GM21737 (cell line): Measurements from ENCODE around the gene KRTAP22-1.

Source experiments
- ATAC-seq: cut with Tn5 transposase; IDR thresholded peaks from one replicate; pipeline ENCODE4 v1.9.1; 2021; ENCODE audit warnings: mild to moderate bottlenecking, moderate library complexity; ENCODE audit not compliant: unreplicated experiment

Gene KRTAP22-1

DNA sequence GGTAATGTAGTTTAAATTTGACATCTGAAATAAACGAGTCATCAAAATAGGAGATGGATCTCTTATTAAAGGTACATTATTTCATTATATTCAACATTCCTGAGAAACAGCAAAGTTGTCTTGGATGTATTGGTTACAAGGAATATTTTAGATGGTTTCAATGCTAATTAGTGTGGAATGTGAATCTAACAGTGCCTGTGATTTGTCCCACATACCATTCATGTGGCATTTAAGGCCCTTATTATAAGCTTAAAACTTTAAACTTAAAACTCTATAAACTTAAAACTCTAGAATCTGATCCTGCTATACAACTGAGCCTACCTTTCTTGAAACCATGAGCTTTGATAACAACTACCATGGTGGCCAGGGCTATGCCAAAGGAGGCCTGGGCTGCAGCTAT lies at the start of gene KRTAP22-1:
Gene KRTAP22-1 (plus strand): TSS at position 301 of the 400 bp plus-strand sequence.
- ATAC-seq: no peak

DNA sequence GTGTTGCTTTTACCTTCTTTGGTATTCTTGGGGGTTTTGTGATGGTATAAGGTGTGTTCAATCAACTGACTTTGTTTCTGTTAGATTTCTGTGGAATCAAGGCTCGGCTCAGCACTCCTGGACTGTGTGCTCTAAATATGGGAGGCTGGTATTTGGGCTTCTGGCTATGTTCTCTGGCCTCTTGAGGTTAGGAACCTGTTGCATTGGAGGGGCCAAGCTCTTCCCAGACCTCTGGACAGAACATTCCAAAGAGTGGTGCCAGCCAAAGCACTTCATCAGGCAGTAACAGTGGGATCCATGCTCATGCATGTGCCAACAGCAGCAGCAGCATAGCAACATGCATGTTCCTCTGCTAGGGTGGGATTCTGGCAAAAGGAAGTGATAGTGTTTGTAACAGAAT lies 48.1 kb upstream of the KRTAP22-1 start:
- ATAC-seq: no peak

DNA sequence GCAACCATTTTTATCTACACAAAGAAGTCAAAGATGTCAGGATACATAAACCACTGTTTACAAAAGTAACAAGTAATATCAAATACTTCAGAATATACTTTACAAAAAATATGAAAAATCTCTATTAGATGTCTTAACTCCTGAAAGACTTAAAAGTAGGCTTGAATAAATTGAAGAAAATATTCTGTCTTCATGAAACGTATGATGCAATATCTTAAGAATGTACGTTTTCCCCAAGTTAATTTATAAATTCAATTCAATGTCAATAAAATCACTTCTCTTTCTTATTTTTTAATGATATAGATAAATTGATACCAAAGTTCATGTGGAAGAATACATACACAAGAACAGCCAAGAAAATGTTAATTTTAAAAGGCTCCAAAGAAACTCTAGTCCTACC lies 45.8 kb upstream of the KRTAP22-1 start:
- ATAC-seq: no peak

DNA sequence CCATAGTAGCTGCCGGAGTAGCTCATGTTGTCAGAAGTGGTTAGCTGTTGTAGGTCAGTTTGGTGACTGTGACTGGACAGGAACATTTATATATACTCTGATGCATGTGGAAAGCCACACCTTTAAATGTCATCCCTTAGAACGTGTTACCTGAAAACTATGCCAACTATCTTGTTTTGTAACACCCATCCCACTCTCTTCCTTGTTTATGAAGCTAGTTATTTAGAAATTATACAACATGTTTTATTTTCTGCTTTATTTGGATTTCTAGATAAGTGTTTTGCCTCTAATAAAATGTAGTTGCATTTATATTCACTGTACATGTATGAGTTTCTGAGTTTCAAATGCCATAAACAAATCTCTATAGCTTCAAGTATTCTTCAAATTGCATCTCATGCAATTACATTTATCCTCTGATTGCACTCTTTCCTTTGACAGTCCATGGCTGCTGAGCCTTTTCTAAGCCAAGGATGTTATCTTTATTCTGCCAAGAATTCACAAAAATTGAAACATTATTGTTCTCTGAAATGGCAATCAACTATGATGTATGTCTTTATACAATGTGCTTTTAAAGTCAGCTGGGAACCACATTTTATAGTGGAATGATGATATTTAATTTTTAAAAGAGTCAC lies 39.5 kb upstream of the KRTAP22-1 start, which contains the start of gene KRTAP19-7:
Gene KRTAP19-7 (minus strand): TSS at position 51 of the 632 bp plus-strand sequence. CDS start 25 bp downstream, at position 26.
- no peak for ATAC-seq

DNA sequence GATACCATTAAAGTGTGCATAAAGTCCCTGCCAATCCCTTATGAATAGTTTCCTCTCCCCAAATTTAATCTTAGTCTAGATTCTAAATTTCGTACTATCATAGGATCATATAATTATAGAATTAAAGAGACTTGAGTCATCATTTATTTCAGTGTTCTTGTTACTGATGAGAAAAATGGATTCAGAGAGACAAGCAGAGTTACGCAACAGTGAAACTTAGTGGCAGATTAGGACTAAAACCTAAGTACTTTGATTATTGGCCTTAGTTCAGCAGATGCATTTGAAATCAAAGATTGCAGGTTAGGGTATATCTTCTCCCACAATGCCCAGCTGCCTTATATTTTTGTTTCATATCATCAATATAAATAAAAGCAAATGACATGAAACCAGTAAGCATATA lies 38.9 kb upstream of the KRTAP22-1 start:
- no peak for ATAC-seq

DNA sequence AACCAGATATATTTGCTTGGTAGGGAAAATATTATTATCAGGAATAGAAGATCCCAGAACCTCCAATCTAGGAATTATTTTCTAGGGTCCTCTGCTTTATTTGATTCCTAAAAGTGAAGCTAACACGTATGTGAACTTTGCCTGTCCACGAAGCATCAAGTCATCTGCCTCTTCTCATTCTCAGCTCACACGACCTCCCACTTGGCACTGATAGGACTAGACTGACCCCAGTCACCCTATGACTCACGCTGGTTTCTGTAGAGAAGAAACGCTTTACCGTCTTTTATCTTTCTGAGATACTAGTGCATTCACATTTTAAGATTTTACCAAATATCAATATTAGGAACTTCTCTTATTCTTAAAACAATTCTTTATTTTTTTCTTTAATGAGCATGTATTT lies 37.8 kb upstream of the KRTAP22-1 start:
- ATAC-seq: no peak

DNA sequence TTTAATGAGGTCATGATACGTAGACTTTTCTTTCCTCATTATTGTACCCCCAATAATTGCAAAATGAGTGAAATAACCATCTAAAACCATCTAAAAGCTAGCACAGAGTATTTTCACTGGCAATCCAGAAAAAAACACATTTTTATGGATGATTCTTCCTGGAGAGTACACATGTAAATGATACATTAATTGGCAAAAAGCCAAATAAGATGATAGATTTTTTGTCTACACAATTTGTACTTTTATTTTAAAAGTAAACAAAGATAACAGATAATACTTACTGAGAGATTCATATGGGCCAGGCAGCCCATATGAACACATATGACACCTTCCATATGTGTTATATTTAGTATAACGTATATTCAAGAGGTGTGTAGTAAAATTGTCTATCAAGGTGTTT lies 37.3 kb upstream of the KRTAP22-1 start:
- ATAC-seq: no peak

DNA sequence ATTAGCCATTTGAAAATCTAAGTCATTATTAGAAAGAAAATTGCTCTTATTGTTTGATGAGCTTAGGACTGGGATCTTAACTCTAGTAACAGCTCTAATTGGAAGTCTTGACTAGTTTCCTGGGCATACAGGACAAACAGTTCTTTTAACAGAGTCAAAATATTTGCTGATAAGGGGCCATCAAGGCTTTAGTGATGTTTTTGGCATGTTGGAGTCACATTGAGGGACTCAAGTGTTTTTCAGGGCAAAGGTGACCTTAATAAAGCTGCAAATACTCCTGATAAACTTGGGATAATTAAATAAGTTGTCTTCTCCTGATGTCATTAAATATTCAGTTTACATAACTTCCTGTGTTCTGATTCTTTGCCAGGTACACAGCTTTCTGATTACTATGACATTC lies 33.3 kb upstream of the KRTAP22-1 start:
- no peak for ATAC-seq

DNA sequence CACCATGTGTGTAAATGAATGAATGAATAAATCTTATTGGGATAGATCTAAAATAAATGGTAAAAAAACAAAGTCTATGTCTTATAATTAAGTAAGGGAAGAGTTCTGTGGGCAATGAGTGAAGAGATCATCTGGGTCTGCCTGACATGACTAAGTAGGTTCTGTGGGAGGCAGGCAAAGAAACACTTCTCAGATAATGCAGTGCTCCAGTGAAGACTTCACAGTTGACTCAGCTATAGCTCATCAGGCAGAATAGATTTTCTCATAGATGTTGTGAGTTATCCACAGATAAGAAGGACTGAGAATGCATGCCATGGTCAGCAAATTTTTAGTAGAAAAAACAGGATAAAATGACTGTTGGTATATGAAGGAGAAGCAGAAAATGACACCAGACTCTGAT lies 23.1 kb upstream of the KRTAP22-1 start:
- ATAC-seq: no peak

DNA sequence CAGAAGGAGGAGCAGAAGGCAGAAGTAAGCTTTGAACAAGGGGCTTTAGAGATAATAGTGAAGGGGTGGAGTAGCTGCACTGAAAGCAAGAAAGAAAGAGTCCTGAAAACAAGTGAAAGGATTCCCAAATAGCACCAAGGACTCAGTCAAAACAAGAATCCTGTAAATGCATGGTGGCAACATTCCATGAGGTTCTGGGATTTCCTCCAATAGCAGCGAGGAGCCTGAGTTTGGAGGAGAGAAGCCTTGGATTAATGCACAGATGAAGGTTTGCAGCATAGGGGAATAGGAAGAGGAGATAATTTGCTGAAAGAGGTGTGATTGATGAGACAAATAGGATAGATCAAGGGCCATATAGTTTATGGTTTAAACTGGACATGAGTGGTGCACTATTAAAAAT lies 21.5 kb upstream of the KRTAP22-1 start:
- no peak for ATAC-seq

DNA sequence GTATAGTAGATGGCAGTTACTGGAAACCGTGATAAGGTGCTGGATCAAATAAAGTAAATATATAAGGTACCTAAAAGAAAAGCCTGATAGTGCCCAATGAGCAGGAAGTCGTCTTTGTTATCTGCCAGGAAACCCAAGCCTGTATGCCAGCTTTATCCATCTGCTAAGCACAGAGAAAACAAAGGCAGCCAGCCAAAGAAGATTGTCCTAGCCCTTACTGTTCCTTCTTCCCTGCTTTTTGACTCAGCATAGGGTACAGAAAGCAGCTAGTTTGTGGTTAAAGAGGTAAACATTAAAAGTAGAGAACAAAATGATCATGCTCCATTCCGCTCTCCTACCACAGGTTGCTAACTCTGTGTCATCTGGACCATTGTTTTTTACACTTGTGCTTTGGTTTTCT lies 20.8 kb upstream of the KRTAP22-1 start:
- no peak for ATAC-seq

DNA sequence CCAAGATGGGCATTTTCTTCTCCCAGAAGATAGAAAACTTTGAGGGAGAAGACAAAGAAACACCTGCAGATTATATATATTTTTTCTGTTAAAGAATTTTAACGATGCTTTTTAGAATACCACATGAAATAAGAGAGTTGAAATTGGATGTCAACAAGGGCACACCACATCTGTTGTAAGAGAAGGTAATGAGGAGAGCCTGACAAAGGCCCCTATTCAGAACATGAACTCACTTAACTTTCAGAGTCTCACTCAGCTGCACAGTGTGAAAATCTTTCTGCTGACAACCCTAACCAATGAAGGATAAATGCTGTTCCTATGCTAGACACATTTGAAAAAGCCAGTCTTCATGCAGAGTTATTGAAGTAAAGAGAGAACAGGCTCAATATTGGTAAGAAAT lies 18.0 kb upstream of the KRTAP22-1 start:
- no peak for ATAC-seq

DNA sequence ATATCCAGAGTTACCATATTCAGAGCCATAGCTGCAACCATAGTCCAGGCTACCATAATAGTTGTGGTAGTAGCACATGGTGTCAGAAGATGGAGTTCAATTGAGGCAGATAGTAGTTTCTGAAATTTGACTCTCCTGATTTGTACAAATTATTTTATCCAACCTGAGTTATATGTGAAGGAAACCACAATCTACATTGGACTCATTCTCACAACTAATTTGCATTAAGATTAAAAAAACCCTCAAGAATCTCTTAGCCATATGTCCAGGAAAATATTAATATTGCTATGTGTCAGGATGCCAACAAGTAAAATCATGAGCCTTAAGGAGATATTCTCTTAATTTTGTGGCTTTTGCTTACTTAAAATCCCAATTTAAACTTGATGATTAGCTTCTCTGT lies 10.6 kb upstream of the KRTAP22-1 start, which contains the start of gene KRTAP22-2:
Gene KRTAP22-2 (minus strand): TSS at position 101 of the 400 bp plus-strand sequence.
- no peak for ATAC-seq

DNA sequence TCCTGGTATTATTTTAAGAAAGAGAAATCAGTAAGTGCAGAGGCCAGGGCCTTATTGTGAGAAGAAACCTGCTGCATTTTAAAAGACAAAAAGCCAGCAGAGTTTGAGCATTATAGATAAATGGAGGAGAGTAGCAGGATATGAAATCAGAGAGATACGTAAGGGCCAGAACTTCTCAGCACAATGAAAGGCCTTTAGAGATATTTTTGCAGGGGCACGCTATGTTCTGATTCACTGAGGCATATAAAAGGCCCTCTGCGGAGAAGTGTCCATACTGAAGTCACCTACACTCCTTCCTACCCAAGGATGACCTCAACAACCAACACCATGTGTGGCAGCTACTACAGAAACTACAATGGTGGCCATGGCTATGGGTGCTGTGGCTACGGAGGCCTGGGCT lies 8.7 kb upstream of the KRTAP22-1 start, which contains the start of gene KRTAP6-3:
Gene KRTAP6-3 (plus strand): TSS at position 301 of the 400 bp plus-strand sequence. CDS start 6 bp downstream, at position 307.
- ATAC-seq: no peak

DNA sequence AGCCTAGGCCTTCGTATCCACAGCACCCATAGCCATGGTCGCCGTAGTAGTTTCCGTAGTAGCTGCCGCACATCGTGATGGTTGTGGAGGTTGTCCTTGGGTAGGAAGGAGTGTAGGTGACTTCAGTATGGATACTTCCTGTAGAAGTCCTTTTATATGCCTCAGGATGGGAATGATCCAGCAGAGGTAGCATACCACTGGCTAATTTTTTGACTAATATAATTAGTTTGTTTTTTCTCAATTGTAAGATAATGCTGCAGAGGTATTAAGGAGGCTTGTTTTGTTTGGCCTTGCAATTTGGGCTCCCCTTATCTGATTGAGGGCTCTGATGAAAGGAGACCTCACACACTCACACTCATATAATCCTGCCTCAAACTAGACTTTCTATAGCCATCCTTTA lies 2.1 kb upstream of the KRTAP22-1 start, which contains the start of gene KRTAP6-2:
Gene KRTAP6-2 (minus strand): TSS at position 101 of the 400 bp plus-strand sequence. CDS start 28 bp downstream, at position 73.
- no peak for ATAC-seq

DNA sequence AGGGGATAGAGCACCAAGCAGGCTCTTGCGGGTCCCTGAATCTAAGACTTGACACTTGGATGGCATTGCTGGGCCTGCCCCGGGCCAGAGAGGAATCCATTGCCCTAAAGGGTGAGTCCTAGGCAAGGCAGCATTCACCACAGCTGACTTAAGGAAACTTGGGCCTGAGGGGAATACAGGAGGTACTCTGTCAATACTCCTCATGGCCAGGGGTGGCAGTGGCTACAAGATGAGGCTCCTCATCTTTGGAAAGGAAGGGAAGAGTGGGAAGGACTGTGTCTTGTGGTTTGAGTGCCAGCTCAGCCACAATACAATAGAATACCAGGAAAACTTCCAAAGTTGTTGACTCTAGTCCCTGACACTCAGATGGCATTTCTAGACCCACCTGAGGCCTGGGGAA lies 5.1 kb downstream of the KRTAP22-1 start:
- ATAC-seq: no peak

DNA sequence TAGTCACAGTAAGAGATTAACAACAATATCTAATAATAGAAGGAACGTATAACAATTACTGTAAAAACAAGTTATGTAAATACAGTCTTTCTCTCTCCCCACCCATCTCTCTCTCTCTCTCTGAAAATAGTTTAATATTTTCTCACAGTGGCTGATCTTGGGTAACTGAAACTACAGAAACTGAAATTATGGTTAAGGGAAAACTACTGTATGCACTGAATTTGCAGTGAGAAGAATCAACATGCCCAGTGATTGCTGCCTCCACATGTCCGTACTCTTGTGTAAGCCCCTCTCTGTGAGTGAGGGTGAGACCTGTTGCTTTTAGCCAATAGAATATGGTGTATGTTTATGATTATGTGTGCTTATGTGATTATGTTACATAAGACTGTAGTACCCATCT lies 11.2 kb downstream of the KRTAP22-1 start:
- ATAC-seq: no peak

DNA sequence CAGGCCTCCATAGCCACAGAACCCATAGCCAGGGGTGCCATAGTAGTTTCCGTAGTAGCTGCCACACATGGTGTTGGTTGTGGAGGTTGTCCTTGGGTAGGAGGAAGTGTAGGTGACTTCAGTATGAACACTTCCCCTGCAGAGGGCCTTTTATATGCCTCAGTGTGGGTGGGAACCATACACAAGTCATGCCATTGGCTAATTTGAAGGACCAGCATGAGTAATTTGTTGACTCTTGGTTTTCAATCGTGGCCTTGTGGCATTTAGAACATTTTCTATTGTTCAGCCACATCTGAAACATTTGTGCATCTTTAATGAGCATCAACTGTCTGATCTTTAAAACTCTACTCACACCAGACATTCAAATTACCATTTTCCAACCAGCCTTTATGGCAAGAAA lies 12.9 kb downstream of the KRTAP22-1 start, which contains the start of gene KRTAP6-1:
Gene KRTAP6-1 (minus strand): TSS at position 95 of the 400 bp plus-strand sequence. CDS start 26 bp downstream, at position 69.
- ATAC-seq: no peak

DNA sequence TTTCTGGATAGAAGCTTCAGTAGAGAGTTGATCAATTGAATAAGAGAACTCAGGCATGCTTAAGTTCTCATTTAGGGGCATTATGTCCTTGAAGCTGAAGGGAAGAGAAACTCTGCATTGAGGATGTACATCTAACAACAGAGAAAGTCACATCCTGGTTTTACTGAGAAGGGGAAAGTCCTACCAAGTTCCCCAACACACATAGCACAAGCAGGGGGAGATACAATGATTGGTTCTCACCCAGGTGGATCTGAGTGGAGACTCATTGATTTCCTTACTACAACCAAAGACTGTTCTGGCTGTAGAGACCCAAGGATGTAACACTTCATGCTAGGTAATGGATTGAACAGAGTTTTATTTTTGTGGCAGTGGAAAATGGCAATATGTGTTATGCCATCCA lies 14.3 kb downstream of the KRTAP22-1 start:
- no peak for ATAC-seq

DNA sequence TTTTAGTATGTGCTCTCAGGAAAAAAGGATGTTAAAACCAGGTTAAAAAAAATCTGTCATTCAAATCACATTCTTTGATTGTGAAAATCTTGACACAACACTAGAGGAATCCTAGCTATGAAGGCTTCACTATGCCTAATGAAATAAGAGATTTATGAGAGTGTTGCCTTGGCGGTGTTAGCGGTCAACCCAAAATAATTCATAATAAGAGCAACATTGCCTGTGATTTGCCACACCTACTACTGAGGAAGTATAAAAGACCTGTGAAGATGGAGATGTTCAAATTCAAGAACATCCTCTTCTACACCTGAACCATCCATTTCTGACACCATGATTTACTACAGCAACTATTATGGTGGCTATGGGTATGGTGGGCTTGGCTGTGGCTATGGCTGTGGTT lies 15.2 kb downstream of the KRTAP22-1 start, which contains the start of gene KRTAP20-1:
Gene KRTAP20-1 (plus strand): TSS at position 301 of the 400 bp plus-strand sequence. CDS start 30 bp downstream, at position 331.
- no peak for ATAC-seq

DNA sequence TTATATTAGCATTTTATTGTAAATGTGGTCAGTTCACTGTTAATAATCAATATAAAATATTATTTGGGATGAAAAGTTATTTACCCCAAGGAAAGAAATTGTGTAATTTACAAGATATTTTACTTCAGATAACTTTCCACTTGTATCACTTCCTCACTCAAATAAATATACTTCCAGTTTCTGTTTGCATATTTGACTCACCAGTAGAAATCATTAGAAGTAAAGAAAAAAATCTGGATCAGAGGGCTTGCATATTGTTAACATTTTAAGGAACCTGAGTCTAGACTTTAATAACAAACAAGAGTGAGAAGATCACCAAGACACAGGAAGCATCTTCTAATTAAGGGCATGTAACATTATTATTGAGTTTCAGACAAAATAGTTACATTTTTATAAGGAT lies 19.2 kb downstream of the KRTAP22-1 start:
- ATAC-seq: no peak

DNA sequence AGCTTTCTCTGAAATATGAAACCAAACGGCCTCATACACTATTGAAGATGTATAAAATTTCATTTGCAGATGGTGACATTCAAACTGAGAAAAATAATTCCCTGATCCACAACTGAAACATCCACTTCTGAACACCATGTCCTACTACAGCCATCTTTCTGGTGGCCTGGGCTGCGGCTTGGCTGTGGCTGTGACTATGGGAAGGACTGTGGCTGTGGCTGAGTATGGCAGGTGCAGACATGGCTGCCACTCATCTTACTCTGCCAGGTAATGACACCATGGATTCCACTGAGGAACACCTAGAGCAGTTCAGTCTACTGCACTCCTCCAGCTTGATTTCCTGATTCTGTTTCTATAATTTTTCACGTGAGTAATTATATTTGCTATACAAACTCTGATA lies 19.6 kb downstream of the KRTAP22-1 start, which contains the start of gene KRTAP20-4:
Gene KRTAP20-4 (plus strand): TSS at position 106 of the 400 bp plus-strand sequence.
- ATAC-seq: no peak
